Coronary artery (tissue), 2 donors: ENCODE measurements around the gene LRRC3B.

Experiments used
- DNase-seq: peaks from one replicate; pipeline ENCODE4 v3.0.0-alpha.2; 2017; ENCODE audit warnings: low spot score
- H3K27ac ChIP-seq, 2 donors: fragments of 200-600 bp; sonication (generic); one replicate each; pipeline ENCODE4 v1.5.1; 2016 to 2019
- H3K4me3 ChIP-seq: fragments of 200-600 bp; sonication (generic); 2 replicates; pipeline ENCODE4 v1.5.1; 2016; ENCODE audit warnings: mild to moderate bottlenecking, moderate library complexity
- TF ChIP-seq, protein P1 (sequence below): fragments of 200-600 bp; sonication (generic); IDR thresholded peaks from one replicate; pipeline ENCODE4 v1.5.1; 2019; ENCODE audit warnings: antibody characterized with exemption

LRRC3B gene

DNA sequence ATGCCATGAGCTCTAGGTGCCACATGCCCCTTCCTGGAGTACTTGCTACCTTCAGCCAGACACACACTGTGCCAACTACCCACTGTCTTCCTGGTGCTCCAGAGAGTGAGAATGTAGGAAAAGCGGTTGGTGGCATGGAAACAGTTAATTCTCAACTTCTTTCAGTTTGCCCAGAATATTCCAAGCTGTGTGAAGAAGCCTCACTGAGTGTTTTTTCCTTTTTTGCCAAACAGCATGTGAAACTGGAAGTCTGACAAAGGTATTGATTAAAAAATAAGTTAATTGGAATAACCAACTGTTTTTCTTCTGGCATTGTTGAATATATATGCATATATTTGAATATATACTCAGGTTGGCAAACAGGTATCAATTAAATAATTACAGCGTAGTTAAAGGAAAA lies 52.8 kb downstream of the LRRC3B start:
- no peak for DNase-seq
- Histone ChIP-seq H3K4me3 (no peak overlapping the region), H3K27ac (no peak overlapping the region)
- TF ChIP-seq, protein P1, sequence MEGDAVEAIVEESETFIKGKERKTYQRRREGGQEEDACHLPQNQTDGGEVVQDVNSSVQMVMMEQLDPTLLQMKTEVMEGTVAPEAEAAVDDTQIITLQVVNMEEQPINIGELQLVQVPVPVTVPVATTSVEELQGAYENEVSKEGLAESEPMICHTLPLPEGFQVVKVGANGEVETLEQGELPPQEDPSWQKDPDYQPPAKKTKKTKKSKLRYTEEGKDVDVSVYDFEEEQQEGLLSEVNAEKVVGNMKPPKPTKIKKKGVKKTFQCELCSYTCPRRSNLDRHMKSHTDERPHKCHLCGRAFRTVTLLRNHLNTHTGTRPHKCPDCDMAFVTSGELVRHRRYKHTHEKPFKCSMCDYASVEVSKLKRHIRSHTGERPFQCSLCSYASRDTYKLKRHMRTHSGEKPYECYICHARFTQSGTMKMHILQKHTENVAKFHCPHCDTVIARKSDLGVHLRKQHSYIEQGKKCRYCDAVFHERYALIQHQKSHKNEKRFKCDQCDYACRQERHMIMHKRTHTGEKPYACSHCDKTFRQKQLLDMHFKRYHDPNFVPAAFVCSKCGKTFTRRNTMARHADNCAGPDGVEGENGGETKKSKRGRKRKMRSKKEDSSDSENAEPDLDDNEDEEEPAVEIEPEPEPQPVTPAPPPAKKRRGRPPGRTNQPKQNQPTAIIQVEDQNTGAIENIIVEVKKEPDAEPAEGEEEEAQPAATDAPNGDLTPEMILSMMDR = no peak

DNA sequence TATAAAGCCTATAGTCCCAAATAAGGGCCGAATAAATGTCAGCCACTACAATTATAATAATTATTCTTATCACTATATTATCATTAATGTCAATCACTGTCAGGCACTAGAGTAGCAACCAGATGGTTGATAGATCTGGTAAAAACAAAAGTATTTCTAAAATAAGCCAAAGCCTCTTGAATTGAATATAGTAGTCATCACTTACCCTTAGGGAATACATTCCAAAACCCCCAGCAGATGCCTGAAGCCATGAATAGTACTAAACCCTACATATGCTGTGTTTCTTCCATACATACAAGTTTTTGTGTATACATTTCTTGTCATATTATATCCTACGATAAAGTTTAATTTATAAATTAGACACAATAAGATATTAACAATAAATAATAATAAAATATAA lies 59.1 kb downstream of the LRRC3B start:
- no peak overlapping the region for H3K4me3 ChIP-seq
- no peak for DNase-seq
- TF ChIP-seq, protein P1 = no peak
- H3K27ac ChIP-seq = no peak overlapping the region

DNA sequence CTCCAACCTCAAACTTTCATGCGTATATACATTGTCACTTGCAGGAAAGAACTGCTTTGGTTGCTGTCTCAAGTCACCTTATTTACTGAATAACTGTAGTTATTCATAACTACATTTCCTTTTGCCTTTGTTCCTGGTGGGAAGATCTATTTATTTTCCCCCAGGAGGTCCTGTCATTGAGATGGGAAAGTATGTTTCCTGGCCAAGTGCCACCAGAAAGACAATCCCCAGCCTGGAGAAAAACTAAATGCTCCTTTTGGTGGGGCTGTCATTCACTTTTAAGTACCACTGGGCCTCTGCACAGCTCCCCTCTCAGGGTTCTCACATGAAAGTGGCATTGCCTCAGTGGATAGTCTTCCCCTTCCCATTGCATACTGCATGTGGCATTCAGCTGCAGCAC lies 59.8 kb downstream of the LRRC3B start:
- no peak for DNase-seq
- no peak overlapping the region for H3K27ac ChIP-seq
- H3K4me3 ChIP-seq = no peak overlapping the region
- TF ChIP-seq, protein P1 = no peak

DNA sequence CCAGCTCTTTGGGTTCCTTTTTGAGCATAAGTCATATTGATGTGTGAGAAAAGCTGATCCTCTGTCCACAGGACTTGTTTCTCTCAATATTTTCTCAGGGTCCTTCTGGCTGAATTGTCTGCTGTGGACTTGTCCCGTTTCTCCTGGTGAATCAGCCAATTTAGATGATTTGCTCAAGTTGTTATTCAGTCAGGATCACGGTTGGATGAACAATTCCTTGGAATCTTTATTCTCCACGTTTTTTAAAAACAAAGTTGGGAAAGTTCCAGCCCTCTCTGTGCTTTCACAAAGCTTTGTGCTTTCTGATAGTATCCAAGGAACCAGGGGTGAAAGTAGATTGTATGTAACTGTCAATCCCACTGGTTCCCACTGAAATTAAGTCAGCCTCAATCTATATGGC lies 61.3 kb downstream of the LRRC3B start:
- no peak for DNase-seq
- no peak overlapping the region for H3K4me3 ChIP-seq
- H3K27ac ChIP-seq = no peak overlapping the region
- TF ChIP-seq, protein P1 = no peak

GRCh38 chr3:26687466-26687865 lies 64.9 kb downstream of the LRRC3B start:
- Histone ChIP-seq H3K4me3 (no peak overlapping the region), H3K27ac (no peak overlapping the region)
- DNase-seq = no peak
- TF ChIP-seq, protein P1 = no peak

DNA sequence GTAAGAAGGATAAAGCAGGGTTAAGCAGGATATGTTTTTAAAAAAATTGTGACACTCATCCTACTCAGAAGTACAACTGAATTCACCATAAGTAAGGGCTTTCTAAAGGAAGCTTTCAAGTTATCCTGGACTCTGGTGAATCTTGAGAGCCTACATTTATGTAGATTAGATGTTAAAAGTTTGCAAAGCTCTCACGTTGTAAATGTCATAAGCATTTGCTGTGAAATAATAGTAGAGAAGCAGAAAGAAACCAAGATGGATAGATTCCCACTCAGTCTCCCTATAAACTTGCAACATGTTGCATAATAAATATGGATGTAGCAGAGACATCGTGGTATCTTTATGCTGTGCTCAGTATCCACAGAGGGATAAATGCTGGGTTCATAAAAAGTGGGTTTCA lies 77.0 kb downstream of the LRRC3B start:
- Histone ChIP-seq H3K27ac (no peak overlapping the region), H3K4me3 (no peak overlapping the region)
- TF ChIP-seq, protein P1 = no peak
- DNase-seq = no peak

- TF ChIP-seq, protein P1 = no peak
- H3K27ac ChIP-seq = no peak overlapping the region
- no peak overlapping the region for H3K4me3 ChIP-seq
- no peak for DNase-seq
These were observed 80.9 kb downstream of the LRRC3B start for GRCh38 chr3:26703519-26703918.
